Neural cell (in vitro differentiated cells): ENCODE measurements around the gene GPER1.

Experiments
- CTCF ChIP-seq: fragments of 450-650 bp; IDR thresholded peaks from 2 replicates; pipeline ENCODE4 v1.5.1; 2014; ENCODE audit warnings: antibody characterized with exemption, mild to moderate bottlenecking, moderate library complexity; ENCODE audit not compliant: poor library complexity, severe bottlenecking
- EP300 ChIP-seq: fragments of 450-650 bp; conservative IDR thresholded peaks from 2 replicates; pipeline ENCODE4 v1.6.1; 2014; ENCODE audit warnings: antibody characterized with exemption, mild to moderate bottlenecking, moderate library complexity; ENCODE audit not compliant: poor library complexity, severe bottlenecking
- EZH2 ChIP-seq: fragments of 200-600, 300-800 bp; shearing (Covaris generic), sonication (generic); IDR thresholded peaks from 2 replicates; pipeline ENCODE4 v1.6.1; 2014; ENCODE audit warnings: antibody characterized with exemption, low read length, borderline replicate concordance, mild to moderate bottlenecking; ENCODE audit not compliant: insufficient read depth, poor library complexity, severe bottlenecking
- MXI1 ChIP-seq: fragments of 450-650 bp; conservative IDR thresholded peaks from 2 replicates; pipeline ENCODE4 v1.6.1; 2014; ENCODE audit warnings: antibody characterized with exemption, mild to moderate bottlenecking; ENCODE audit not compliant: poor library complexity, severe bottlenecking
- POLR2AphosphoS5 ChIP-seq: IDR thresholded peaks from 2 replicates; pipeline ENCODE4 v1.6.1; 2012
- RAD21 ChIP-seq: fragments of 450-650 bp; conservative IDR thresholded peaks from 2 replicates; pipeline ENCODE4 v1.6.1; 2014; ENCODE audit warnings: antibody characterized with exemption, mild to moderate bottlenecking, moderate library complexity
- TAF1 ChIP-seq: IDR thresholded peaks from 2 replicates; pipeline ENCODE4 v1.6.1; 2012; ENCODE audit warnings: low read depth
- TF ChIP-seq, protein P1 (sequence below): IDR thresholded peaks from 2 replicates; pipeline ENCODE4 v1.6.1; 2012; ENCODE audit warnings: borderline replicate concordance

- TF ChIP-seq CTCF (no peak), EZH2 (no peak), EP300 (no peak), POLR2AphosphoS5 (peak; percentile 11), RAD21 (no peak), TAF1 (no peak), MXI1 (no peak)
- TF ChIP-seq, protein P1, sequence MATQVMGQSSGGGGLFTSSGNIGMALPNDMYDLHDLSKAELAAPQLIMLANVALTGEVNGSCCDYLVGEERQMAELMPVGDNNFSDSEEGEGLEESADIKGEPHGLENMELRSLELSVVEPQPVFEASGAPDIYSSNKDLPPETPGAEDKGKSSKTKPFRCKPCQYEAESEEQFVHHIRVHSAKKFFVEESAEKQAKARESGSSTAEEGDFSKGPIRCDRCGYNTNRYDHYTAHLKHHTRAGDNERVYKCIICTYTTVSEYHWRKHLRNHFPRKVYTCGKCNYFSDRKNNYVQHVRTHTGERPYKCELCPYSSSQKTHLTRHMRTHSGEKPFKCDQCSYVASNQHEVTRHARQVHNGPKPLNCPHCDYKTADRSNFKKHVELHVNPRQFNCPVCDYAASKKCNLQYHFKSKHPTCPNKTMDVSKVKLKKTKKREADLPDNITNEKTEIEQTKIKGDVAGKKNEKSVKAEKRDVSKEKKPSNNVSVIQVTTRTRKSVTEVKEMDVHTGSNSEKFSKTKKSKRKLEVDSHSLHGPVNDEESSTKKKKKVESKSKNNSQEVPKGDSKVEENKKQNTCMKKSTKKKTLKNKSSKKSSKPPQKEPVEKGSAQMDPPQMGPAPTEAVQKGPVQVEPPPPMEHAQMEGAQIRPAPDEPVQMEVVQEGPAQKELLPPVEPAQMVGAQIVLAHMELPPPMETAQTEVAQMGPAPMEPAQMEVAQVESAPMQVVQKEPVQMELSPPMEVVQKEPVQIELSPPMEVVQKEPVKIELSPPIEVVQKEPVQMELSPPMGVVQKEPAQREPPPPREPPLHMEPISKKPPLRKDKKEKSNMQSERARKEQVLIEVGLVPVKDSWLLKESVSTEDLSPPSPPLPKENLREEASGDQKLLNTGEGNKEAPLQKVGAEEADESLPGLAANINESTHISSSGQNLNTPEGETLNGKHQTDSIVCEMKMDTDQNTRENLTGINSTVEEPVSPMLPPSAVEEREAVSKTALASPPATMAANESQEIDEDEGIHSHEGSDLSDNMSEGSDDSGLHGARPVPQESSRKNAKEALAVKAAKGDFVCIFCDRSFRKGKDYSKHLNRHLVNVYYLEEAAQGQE = no peak
Measured at GRCh38 chr7:1070544-1071011, 17.3 kb upstream of the GPER1 start.
